Measurements from ENCODE around the gene PIH1D2.
"Not testable (repeated sequence)": the region's sequence is repeated elsewhere in the genome, so short reads cannot be mapped to it uniquely, and the experiment has no call there.

Gene PIH1D2

DNA sequence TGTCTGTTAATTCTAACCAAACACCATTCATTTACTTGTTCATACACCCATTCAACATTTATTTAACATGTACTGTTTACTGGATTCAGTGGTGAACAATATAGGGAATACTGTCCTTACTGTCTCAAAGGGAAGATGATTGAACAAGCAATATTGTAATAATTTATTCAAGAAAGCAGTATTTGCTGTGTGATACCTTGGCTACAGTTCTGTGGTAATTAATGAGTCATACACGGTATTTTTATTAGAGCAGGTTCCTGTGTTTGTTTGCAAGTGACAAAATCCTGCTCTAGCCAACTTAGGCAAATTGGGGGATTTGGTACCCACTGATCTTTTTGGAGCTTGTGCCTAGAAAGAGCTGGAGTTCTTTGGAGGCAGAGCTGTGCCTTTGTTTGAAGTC lies 15.7 kb downstream of the PIH1D2 start:
- DNase-seq (ENCODE audit: extremely low read depth in 1 of 2, low read depth in 1 of 2), result no peak

DNA sequence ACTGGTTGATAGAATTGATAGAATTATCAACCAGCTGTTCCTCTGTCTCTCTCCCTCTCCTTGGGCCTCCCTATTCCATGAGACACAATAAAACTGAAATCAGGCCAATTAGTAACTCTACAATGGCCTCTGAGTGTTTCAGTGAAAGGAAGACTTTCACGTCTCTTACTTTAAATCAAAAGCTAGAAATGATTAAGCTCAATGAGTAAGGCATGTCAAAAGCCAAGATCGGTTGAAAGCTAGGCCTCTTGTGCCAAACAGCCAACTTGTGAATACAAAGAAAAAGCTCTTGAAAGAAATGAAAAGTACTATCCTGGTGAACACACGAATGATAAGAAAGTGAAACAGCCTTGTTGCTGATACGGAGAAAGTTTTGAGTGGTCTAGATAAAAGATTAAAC lies 16.6 kb downstream of the PIH1D2 start:
- no peak for DNase-seq (ENCODE audit: extremely low read depth in 1 of 2, low read depth in 1 of 2)

DNA sequence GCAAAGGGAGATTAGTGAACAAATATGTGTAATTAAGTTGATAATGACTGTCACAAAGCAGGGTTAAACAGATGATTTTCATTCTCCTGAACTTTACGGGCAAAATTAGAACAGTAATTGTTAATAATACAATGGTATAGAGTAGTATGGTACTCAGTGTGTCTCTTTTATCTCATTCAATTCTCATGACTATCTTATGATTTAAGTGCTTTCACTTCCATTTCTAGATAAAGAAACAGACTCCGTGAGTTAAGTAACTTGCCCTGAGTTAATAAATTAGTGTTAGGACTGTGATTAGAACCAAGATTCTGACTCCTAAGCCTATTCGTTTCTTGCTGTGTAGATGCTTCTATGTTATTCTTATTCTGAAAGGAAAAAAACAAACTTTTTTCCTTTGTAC lies 22.0 kb downstream of the PIH1D2 start:
- DNase-seq (ENCODE audit: extremely low read depth in 1 of 2, low read depth in 1 of 2), result no peak

DNA sequence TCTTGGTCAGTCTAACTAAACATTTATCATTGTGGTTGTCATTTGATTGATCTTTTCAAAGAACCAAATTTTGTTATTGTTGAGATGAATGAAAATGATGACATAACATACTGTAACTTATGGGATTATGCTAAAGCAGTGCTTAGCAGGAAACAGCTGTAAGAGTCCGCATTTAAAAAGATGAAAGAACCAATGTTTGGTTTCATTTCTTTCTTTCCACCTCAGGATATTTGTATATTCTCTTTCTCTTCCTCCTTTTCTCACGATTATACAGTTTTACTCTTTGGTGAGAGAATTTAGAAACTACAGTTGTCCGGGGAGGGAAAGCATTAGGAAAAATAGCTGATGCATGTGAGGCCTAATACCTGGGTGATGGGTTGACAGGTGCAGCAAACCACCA lies 23.1 kb downstream of the PIH1D2 start:
- DNase-seq (ENCODE audit: extremely low read depth in 1 of 2, low read depth in 1 of 2), result no peak

DNA sequence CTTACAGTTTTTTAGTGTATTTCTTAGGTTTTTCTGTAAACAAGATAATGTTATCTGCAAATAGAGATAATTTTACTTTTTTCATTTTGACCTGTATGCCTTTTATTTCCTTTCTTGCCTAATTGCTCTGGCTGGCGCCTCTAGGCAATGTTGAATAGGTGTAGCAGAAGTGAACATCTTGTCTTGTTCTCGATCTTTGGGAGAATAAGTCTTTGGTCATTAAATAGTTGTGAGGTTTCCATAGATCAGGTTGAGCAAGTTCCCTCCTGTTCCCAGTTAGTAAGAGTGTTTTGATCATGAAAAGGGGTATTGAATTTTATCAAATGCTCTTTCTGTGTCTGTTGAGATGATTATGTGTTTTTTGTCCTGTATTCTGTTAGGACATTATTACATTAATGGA lies 24.0 kb downstream of the PIH1D2 start:
- DNase-seq (ENCODE audit: extremely low read depth in 1 of 2, low read depth in 1 of 2), result no peak

DNA sequence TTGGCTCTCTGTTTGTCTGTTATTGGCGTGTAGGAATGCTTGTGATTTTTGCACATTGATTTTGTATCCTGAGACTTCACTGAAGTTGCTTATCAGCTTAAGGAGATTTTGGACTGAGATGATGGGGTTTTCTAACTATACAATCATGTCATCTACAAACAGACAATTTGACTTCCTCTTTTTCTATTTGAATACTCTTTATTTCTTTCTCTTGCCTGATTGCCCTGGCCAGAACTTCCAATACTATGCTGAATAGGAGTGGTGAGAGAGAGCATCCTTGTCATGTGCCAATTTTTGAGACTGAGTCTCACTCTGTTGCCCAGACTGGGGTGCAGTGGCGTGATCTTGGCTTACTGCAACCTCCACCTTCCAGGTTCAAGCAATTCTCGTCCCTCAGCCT lies 25.6 kb downstream of the PIH1D2 start:
- DNase-seq (ENCODE audit: extremely low read depth in 1 of 2, low read depth in 1 of 2), result not testable (repeated sequence)

DNA sequence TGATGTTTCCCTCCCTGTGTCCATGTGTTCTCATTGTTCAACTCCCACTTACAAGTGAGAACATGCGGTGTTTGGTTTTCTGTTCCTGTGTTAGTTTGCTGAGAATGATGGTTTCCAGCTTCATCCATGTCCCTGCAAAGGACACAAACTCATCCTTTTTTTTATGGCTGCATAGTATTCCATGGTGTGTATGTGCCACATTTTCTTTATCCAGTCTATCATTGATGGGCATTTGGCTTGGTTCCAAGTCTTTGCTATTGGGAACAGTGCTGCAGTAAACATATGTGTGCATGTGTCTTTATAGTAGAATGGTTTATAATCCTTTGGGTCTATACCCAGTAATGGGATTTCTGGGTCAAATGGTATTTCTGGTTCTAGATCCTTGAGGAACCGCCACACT lies 27.2 kb downstream of the PIH1D2 start:
- DNase-seq (ENCODE audit: extremely low read depth in 1 of 2, low read depth in 1 of 2), result not testable (repeated sequence)

DNA sequence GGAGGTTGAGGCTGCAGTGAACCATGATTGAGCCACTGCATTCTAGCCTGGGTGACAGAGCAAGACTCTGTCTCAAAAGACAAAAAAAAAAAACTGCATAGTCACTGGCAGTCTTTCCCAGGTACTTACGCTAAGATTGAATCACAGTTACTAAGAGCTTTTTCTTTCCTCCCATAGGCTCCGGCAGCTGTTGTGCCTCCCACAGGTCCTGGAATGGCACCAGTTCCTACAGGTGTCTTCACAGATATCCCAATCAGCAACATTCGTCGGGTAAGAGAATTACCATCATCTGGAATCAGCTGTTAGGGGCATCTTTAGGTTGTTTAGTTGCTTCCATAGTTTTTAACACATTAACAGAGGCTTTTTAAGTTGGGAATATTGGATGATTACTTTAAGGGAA lies 28.9 kb downstream of the PIH1D2 start:
- no peak for DNase-seq (ENCODE audit: extremely low read depth in 1 of 2, low read depth in 1 of 2)

DNA sequence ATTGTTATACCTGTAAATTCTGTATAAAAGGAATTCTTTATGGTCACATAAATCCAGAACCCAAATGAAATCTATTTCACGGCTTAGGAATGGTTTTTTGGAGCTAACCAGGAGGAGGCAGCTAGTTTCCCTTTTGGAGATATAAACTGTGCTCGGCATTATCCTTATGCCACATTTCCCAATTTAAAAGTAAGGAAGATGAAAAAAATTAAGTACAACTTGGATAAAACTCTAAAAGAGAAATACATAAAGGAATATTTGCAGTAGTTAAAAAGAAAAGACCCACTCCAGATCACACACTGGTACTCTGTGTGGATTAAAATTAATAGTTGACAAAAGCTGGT lies 30.9 kb downstream of the PIH1D2 start:
- DNase-seq (ENCODE audit: extremely low read depth in 1 of 2, low read depth in 1 of 2), result no peak

DNA sequence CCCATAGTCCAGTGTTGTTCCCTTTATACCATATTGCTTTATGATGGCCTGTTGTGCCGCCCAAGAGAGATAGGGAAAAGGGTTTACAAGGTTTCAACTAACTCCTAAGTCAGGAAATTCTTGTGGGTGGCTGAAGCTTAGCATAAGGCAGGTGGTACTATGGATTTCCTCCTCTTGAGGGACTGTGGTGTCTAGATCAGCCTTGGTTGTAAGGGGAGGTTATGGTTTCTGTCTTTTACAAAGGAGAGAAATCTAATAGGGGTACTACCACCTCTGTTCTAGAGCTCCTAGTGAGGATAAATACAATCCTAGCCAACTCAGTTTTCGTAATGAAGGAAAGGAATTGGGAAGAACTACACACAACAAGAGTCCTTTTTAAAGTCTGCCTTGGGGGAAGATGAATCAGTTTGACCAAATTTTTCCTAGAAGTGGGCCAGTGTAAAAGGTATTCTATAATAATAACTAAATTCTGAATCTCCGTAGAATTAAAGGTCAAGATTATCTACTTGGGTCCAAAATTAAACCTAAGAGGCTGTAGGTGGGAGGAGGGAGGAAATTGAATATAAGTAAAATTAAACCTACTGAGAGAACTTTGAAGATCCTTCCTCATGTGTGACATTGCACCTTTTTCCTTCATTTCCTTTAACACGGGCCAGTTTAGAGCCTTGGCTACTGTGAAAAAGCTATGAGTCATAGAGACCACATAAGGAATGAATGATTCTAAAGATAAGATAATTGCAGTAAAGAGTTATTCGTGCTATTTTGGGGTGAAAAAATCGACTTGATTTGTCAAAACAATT lies 31.5 kb downstream of the PIH1D2 start:
- no peak for DNase-seq (ENCODE audit: extremely low read depth in 1 of 2, low read depth in 1 of 2)

DNA sequence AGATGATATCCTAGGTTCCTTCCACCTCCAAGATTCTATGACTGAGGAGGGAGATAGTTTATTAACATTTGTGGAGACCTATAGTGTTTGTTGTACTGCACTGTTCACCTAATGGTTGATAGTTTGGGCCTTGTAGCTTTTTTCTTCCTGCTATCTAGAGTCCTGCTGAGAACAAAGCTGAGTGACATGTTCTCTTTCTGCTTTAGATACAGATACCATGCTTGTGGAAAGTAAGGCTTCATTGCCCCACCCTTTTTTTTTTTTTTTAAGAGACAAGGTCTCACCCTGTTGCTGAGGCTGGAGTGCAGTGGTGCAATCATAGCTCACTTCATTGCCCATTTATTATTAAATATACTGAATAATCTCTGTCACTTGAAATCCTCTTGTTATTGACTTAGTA lies 36.3 kb downstream of the PIH1D2 start:
- DNase-seq (ENCODE audit: extremely low read depth in 1 of 2, low read depth in 1 of 2), result no peak

DNA sequence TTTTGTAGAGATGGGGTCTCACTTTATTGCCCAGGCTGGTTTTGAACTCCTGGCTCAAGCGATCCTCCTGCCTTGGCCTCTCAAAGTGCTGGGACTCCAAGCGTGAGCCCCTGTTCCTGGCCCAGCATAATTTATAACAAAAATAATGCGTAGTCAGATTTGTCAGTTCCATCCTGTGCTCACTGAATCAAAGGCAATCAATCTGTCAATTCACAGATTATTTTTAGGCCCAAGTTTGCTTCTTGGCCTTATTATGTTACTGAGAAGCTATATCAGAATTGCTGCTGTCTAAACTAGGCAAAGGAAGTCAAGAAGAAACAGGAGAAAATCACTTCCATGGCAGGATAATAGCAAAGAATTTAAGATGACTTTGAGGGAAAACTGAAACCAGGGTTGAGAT lies 39.9 kb downstream of the PIH1D2 start:
- no peak for DNase-seq (ENCODE audit: extremely low read depth in 1 of 2, low read depth in 1 of 2)

DNA sequence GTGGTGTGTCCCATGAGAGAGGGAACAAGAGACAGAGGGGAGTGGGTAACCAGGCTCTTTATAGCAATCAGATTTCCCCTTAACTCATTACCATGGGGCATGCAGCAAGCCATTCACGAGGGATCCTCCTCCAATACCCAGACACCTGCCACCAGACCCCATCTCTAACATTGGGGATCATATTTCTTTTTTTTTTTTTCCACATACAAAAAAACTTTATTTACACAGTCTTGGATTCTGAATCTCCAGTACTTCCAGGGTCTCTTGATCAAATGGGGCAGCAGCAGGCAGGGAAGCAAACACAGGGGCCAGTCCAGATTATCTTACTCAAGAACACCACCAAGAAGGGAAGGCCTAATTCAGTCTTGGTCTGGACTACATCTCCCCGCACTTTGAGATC lies 44.4 kb downstream of the PIH1D2 start:
- no peak for DNase-seq (ENCODE audit: extremely low read depth in 1 of 2, low read depth in 1 of 2)

DNA sequence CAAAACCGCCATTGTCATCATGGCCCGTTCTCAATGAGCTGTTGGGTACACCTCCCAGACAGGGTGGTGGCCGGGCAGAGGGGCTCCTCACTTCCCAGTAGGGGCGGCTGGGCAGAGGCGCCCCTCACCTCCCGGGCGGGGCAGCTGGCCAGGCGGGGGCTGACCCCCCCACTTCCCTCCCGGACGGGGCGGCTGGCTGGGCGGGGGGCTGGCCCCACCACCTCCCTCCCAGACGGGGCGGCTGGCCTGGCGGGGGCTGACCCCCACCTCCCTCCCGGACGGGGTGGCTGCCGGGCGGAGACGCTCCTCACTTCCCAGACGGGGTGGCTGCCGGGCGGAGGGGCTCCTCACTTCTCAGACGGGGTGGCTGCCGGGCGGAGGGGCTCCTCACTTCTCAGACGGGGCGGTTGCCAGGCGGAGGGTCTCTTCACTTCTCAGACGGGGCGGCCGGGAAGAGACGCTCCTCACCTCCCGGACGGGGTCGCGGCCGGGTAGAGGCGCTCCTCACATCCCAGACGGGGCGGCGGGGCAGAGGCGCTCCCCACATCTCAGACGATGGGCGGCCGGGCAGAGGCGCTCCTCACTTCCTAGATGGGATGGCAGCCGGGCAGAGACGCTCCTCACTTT lies 46.9 kb downstream of the PIH1D2 start:
- not testable (repeated sequence) for DNase-seq (ENCODE audit: extremely low read depth in 1 of 2, low read depth in 1 of 2)

DNA sequence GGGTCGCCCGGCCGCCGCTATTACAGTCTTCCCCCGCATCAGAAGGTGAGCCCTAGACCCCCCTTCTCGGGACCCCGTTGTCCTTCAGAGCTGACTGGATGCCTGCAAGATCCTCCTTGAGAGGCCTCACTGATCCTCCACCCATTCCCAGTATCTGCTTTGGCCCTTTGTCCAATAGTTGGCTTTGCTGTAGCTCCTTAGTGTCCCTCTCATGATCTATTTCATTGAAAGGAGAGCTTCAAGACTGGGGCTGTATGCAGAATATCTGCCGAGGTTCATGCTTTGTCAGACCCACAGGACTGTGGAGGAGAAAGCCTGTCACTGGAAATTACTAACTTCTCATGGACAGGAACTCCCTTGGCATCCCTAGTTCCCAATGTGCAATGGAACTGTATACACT lies 48.1 kb downstream of the PIH1D2 start:
- DNase-seq (ENCODE audit: extremely low read depth in 1 of 2, low read depth in 1 of 2), result no peak

DNA sequence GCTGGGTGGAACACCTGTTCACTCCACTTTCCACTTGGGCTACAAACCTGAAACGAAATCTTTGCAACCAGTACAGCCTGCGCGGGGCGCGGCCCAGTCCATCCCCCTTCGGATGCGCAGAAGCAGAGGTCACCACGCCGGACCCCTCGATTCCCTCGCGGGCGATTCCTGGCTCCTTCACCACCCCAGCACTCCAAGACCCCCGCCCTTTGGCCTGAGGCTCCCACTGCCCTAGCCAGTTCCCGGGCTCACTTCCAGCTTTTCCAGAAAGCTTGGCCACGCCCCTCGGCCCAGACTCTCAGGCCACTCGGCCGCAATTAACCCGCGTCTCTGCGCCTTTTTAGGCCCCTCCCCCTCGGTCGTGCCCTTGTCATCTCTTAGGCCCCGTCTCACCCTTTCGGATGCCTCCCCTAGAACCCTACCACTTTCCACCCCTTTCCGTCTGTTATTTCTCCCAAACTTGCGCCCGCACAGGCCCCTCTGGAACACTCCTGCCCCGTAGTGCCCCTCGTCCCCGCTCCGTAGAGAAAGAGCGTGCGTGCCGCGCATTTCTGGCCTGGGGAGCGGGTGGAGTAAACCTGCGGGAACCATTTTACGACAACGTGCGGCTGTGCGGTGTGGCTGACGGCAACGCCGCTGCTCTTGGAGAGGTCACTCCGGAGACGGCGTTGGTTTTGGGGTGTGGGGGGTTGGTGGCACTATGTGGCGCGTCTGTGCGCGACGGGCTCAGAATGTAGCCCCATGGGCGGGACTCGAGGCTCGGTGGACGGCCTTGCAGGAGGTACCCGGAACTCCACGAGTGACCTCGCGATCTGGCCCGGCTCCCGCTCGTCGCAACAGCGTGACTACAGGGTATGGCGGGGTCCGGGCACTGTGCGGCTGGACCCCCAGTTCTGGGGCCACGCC lies 48.8 kb downstream of the PIH1D2 start, which contains the start of gene DLAT:
Gene DLAT, plus strand, starts transcription at position 636 of the 906 bp plus-strand sequence. Its CDS starts 65 bp downstream, at position 701.
- peak; percentile 73 to 82 for DNase-seq (ENCODE audit: extremely low read depth in 1 of 2, low read depth in 1 of 2)

DNA sequence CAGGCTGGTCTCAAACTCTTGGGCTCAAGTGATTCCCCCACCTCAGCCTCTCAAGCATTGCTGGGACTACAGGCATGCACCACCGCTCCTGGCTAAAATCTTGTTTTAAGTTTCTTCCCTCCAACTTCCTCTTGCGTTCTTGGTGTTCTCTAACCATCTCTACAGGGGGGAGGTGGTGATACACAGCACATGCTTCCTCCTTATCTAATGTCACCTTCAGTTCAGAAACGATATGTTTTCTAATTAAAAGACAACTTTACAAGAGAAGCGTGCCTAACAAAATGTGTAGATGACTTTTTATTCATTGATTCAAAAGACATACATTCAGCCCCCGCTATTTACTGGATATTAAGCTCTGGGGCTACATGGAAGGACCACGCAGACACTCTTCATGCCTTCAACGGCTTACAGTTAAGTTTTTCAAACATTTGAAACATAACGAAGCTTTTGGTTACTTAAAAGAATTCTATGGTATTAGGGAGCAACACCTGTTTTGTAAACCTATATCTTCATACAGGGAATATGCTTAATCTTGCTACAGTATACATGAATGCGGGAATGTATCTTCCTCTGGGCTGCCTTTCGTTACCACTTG lies 49.5 kb downstream of the PIH1D2 start:
- no peak for DNase-seq (ENCODE audit: extremely low read depth in 1 of 2, low read depth in 1 of 2)

DNA sequence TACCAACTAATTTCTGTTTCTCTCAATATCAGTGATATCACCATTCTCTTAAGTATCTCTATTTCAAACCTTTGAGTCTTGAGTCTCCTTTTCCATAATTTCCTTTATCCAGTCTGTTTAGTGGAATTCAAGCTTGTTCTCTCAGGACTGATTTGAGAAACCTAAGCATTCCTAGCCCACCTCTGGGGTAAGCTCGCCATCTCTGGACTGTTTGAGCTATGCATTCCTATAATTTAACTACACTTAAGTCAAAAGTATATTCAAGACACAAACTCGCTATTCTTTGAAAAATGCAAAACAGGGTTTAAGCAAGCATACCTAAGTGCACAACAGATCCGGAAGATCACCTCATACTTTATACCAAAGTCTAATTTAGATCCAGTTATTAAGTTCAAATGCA lies 50.7 kb downstream of the PIH1D2 start:
- no peak for DNase-seq (ENCODE audit: extremely low read depth in 1 of 2, low read depth in 1 of 2)

DNA sequence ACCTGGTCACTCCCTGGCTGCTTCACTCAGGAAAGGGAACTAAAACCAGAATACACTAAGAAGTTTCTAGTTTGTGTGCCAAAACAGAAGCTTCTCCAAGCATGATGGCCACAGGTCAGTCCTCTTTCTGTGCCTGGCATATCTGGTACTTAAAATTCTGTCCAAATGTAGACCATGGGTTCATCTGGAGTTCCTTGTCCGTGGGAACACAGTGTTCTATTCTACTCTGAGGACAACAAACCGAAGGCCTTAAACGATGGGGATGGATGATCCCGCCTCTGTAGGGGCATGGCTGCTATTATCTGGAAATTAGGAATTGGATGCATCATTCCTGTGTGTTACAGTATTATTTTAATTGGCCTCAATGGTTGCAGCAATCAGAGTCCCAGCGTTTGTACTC lies 54.8 kb downstream of the PIH1D2 start:
- DNase-seq (ENCODE audit: extremely low read depth in 1 of 2, low read depth in 1 of 2), result no peak
